Activated CD8-positive, alpha-beta memory T cell treated with anti-CD3 and anti-CD28 coated beads, Interleukin-2, amount 50 U/mL, for 24 hours (primary cell): ENCODE results near the gene ELP5.

Experiments used
- DNase-seq: peaks from one replicate; pipeline ENCODE4 v3.0.0-alpha.2; 2020; ENCODE audit errors: extremely low read depth

The ELP5 gene

DNA sequence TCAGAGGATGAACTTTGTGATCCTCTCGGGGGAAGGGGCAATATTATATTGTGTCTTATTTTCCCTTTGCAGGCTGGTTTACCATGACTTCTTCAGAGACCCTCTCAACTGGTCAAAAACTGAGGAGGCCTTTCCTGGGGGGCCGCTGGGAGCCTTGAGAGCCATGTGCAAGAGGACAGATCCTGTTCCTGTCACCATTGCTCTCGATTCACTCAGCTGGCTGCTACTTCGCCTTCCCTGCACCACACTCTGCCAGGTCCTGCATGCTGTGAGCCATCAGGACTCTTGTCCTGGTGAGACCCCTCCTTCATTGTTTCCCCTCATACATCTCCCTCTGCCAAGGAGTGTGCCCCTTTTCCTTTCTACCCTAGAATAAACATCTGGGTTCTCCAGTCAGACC is 2.5 kb downstream of the ELP5 start:
- no peak for DNase-seq

DNA sequence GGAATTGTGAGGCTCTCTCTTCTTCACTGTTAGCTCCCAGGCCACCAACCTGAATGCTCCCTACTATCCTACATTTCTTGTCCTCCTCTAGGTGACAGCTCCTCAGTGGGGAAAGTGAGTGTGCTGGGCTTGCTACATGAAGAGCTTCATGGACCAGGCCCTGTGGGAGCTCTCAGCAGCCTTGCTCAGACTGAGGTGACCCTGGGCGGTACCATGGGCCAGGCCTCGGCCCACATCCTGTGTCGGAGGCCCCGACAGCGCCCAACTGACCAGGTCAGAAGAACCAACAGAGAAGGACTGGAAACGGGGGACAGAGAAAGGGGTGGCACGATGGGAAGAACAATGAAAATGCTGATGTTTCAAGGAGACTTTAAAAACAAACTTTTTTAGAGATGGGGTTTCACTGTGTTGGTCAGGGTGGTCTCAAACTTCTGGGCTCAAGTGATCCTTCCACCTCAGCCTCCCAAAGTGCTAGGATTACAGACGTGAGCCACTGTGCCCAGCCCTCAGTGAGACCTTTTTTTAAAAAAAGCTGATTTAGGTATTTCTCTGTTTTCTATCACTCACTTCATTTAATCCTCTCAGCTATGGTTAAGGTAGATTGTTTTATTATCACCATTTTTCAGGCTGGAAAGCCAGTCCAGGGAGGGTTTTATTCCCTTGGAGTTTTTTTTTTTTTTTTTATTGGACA is 4.9 kb downstream of the ELP5 start:
- no peak for DNase-seq

DNA sequence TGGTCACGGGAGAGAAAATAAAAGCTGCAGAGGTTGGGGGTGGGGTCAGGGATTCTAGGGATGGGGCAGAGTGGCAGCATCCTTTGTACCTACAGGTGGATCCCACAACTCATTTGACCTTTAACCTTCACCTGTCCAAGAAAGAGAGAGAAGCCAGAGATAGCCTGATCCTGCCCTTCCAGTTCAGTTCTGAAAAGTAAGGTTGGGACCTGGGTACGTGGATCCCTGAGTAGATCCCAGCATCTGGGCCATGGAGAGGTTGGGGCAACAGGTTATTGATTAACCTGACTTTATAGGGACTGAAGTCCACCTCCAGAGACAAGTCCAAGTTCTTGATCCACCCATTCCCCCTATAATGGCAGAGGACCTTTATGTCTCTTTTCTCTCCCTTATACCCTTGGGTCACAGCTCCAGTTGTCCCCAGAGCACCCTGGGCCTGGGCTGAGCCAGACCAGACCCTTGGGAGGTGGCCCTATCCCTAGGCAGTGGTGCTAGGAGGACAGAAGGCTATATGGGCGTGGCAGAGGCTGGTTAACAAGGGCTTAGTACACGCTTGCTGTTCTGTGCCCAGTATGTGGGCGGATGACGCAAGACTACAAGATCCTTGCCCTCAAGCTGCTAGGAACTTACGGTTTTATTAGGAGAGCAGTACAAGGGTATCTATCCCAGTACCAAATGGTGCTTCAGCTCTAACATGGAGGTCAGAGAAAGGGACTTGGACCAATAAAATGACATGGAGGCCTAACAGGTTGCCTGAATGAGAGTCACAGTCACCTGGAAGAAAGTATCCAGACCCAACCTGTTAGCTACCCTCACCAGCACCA is 6.9 kb downstream of the ELP5 start:
- no peak for DNase-seq

DNA sequence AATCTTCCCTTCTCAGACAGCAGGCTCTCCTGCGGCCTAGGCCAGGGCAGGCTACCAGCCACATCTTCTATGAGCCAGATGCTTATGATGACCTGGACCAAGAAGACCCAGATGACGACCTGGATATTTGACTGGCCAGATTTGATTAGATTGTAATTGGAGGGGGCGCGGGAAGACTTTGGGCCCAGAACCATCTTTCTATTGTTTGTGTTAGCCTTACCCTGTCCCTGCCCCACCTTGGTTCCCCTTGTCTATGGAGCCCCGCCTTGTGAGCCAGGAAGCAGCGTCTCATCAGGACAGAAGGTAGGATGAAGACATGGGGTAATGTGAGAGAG is 7.5 kb downstream of the ELP5 start:
- no peak for DNase-seq

GRCh38 chr17:7260151-7260550 is 8.1 kb downstream of the ELP5 start:
- DNase-seq: no peak

DNA sequence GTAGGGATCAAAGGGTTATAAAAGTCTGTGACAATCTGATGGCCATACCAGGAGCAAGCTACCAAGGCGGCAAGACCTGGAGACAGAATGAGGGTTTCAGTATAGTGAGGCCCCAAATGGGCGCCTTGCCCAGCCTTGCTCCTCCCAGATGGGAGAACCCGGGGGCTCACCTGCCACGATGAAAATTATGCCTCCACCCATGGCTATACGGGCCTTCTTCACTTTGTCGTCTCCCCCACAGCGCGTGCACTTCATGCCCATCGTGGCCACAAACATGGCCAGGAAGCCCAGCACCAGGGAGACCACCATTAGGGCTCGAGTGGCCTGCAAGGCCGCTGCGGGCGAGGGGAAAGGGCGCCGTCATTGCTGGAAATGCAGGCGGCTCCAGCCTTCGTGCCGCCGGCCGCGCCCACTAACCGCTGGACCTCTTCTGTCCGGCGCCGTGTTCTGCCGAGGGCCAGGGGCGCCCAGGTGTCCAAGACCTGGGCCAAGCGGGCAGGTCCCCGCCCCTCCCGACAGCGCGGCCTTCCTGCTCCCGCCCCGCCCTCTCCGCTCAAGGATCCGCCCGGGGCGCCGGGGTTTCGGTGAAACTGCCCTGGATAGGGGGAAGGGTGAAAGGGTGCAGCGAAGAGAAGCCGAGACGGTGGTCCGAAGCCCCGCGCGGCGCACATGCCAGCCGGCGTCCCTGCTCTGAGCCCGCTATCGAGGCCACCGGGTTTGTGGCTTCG is 8.8 kb downstream of the ELP5 start:
- DNase-seq: no peak

GRCh38 chr17:7261379-7262191 is 9.6 kb downstream of the ELP5 start:
- no peak for DNase-seq

DNA sequence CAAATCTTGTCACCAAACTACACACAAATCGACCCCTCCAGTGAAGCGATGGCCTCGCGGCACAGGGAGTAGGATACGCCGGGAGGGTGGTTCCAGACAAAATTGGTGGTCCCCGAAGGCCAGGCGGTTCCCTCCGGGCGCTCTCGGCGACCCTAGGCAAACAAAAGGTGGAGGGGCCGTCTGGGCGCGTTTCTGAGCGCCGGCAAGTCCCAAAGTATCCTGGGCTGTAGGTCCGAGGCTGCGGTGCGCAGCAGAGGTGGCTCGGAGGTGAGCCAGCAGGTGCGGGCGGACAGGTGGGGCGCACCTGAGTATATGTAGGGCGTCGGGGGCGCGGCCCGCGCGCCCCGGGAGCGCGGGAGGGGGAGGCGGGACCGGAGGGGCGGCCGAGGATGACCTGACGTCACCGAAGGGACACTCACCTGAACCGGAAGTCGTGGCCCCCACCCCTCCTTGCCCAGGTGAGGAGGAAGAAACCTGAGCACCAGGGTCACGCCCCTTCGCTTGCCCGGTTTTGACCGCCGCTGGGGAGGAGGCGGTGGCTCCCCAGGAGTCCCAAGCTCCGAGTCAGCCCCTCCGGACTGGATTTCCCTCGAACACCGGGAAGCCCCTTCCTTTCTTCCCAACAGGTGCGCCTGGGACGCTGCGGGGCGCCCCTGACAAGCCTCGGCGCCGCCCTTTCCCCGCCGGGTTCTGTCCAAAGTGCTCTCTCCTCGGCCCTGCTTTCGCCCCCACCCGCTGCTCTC is 10.3 kb downstream of the ELP5 start, which contains the start of gene CLDN7:
Gene CLDN7, minus strand, starts transcription at position 287 of the 743 bp plus-strand sequence. CDS start 435 bp downstream, outside the sequence.
- no peak for DNase-seq

DNA sequence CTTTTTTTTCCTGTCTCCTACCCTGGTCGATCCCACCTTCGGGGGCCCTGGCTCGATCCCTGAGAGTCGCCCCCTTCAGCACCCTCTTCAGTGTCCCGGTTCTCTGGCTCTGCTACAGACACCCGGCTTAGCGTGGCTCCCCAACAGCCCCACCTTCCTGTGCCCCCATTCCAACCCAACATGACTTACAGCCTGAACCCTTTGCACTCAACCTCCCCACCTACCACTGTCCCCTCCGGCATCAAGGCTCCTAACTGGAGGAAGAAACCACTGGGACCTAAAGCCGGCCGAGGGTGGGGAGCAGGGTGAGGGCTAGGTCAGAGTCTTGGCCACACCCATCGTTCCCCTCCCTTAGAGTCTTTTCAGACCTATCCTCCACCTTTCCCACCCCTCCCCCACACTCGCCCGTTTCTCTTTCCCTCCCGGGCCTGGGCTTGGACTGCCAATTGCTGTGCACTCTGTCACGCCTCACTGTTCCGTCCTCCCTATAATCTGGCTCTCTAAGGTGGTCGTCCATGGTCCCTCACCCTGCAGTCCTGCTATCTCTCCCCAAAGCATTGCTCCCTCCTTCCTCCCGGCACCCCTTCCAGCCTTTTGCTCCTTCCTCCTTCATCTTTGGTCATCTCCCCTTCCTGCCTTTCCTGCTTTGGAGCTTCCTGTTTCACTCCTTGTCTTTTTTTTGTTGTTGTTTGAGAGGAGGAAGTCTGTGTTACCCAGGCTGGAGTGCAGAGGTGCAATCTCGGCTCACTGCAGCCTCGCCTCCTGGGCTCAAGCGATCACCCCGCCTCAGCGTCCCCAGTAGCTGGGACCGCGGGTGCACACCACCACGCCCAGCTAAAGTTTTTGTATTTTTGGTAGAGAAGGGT is 11.2 kb downstream of the ELP5 start:
- no peak for DNase-seq

DNA sequence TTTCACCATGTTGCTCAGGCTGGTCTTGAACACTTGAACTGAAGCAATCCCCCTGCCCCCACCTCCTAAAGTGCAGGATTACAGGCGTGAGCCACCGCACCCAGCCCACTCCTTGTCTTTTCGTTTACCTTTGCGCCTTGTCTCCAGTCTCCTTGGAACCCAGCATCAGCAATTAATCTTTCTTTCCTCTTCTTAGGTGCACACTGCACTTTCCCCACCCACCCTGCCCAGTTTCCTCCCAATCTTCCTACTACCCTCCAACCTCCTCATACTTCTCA is 11.7 kb downstream of the ELP5 start:
- no peak for DNase-seq

- DNase-seq: no peak
Measured at GRCh38 chr17:7266784-7267183, 14.8 kb downstream of the ELP5 start.

- DNase-seq: no peak
Measured at GRCh38 chr17:7279448-7279847, 27.4 kb downstream of the ELP5 start.

DNA sequence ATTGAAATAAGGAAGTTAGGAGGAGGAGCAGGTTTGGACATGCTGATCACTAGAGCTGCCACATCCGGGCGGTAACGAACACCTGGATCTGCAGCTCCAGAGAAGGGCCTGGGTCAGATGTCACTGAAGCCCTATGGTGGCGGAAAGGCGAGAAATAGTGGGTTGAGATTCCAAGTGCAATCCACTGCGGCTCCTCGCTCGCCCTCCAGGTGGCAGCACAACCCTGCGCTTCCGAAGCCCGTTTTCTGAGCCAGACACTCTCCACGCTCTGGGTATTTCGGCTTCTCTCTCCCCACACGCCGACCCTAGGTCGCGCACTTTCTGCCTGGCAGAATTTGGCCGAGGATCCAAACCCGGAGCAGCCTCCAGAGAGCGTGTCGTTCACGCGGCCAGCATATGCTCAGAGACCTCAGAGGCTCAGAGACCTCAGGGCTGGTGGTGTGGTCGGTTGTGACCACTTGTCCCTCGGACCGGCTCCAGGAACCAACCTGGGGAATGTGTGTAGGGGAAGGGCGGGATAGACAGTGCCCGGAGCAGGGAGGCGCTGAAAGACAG is 28.6 kb downstream of the ELP5 start:
- peak; percentile 66 for DNase-seq

- peak; percentile 69 for DNase-seq
Measured at GRCh38 chr17:7281074-7281952, 29.3 kb downstream of the ELP5 start, which contains the start of gene SLC2A4. Gene SLC2A4, plus strand, starts transcription at chr17:7281718. Its CDS starts 217 bp downstream, at chr17:7281935.

- no peak for DNase-seq
Measured at GRCh38 chr17:7281953-7282751, 30.1 kb downstream of the ELP5 start.

GRCh38 chr17:7282752-7283321 is 30.8 kb downstream of the ELP5 start:
- DNase-seq: no peak

DNA sequence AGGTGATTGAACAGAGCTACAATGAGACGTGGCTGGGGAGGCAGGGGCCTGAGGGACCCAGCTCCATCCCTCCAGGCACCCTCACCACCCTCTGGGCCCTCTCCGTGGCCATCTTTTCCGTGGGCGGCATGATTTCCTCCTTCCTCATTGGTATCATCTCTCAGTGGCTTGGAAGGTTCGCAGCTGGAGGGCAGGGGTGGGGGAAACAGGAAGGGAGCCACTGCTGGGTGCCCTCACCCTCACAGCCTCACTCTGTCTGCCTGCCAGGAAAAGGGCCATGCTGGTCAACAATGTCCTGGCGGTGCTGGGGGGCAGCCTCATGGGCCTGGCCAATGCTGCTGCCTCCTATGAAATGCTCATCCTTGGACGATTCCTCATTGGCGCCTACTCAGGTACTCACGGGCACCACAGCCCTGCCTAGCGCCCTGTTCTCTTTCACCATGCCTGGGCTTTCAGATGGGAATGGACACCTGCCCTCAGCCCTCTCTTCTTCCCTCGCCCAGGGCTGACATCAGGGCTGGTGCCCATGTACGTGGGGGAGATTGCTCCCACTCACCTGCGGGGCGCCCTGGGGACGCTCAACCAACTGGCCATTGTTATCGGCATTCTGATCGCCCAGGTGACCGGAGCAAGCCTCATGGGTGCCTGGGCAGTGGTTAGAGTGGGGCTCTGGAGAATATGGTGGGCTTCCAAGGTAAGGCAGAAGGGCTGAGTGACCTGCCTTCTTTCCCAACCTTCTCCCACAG is 31.6 kb downstream of the ELP5 start:
- no peak for DNase-seq
